LoVo (cell line): ENCODE results near the gene KCNN2.

Source experiments
- DNase-seq: peaks from one replicate; pipeline ENCODE4 v3.0.0-alpha.2; 2016; ENCODE audit warnings: low spot score

KCNN2 gene

GRCh38 chr5:114544561-114544960 lies 182.7 kb downstream of the KCNN2 start:
- DNase-seq, result no peak
